GM18951 (cell line): Measurements from ENCODE around the gene ZFHX3.
"Not testable (repeated sequence)": the region's sequence is repeated elsewhere in the genome, so short reads cannot be mapped to it uniquely, and the experiment has no call there.

Experiments
- POLR2A ChIP-seq: IDR thresholded peaks from 4 replicates; pipeline ENCODE4 v1.6.1; 2011; ENCODE audit warnings: mild to moderate bottlenecking; ENCODE audit not compliant: insufficient read length, insufficient read depth; ENCODE audit errors: extremely low read depth
- in situ Hi-C: fragments of 300-500 bp; cut with MboI; formaldehyde crosslinking; loops from one replicate; pipeline ENCODE4 v1.12.0; 2022; ENCODE audit warnings: low sequenced_read_pairs, mixed read lengths, inconsistent platforms; ENCODE audit not compliant: unreplicated experiment

The ZFHX3 gene

DNA sequence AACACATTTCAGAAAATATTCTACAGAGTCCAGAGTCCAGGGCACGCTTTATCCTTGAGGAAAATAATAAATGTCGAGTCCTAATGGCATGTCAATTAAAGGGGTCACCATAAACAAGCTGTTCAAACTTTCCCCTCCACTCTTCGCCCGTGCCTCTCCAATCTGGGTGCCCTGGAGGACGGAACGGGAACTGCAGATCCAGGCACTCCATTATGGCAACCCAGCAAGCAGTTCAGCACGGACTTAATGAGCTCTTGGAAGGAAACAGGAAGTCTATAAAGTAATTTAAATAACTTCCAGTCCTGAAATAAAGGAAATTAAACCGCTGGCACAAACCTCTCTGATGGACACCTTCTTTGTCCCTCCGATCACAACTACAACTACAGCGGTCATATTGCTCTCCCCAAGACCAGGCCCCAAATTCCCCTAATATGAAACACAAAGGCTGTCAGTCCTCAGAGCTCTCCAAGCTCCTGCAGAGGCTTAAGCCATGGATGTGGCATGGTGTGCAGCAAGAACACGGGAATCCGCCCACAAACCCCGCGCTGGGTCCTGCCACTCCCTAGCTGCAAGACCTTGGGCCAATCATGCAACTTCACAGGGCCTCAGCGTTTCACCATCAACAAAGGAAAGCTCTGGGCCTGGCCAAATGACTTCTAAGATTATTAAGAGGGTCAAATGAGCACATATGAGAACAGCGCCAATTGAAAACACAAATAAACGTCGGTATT, 52.6 kb downstream of the ZFHX3 start:
- in situ Hi-C loops = no loop called here
- no peak for TF ChIP-seq POLR2A

DNA sequence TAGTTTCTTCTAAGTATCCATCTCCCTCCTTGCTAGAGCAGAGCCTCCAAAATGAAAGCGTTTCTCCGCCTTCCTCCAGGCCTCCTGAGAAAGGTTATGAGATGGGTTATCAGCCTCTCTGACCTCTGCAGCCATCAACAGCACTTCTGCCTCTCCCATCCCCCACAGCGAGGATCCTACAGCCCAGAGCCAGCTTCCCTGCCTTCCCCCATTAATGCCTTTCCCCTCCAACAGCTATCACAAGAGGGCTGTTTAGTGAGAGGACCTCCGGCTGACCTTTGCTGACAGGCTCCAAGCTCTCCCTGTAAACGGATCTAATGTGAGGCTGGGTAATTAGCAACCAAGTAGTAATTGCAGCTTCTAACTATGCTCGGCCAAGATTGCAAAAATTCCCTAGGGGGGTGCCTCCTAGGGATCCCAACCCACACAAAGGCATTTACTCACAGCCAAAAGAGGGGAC, 55.8 kb downstream of the ZFHX3 start:
- in situ Hi-C loops = no loop called here
- TF ChIP-seq POLR2A = no peak

GRCh38 chr16:72991644-72992043, 56.3 kb downstream of the ZFHX3 start:
- in situ Hi-C loops = no loop called here
- no peak for TF ChIP-seq POLR2A

DNA sequence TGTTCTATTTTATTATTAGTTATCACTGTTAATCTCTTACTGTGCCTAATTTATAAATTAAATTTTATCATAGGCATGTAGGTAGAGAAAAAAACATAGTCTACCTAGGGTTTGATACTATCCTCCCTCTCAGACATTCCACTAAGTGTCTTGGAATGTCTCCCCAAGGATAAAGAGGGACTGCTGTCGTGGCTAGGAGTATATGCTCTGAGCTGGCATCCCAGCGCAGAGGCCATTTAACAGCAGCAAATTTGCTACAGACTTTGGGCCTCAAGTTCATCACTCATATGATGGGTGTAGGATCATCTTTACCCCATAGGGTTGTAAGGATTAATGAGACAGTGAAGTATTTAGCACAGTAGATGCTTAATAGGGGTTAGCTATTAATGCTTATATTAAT, 56.7 kb downstream of the ZFHX3 start:
- no peak for TF ChIP-seq POLR2A
- in situ Hi-C loops = no loop called here

GRCh38 chr16:72990571-72990970, 57.4 kb downstream of the ZFHX3 start:
- no peak for TF ChIP-seq POLR2A
- in situ Hi-C loops = no loop called here

DNA sequence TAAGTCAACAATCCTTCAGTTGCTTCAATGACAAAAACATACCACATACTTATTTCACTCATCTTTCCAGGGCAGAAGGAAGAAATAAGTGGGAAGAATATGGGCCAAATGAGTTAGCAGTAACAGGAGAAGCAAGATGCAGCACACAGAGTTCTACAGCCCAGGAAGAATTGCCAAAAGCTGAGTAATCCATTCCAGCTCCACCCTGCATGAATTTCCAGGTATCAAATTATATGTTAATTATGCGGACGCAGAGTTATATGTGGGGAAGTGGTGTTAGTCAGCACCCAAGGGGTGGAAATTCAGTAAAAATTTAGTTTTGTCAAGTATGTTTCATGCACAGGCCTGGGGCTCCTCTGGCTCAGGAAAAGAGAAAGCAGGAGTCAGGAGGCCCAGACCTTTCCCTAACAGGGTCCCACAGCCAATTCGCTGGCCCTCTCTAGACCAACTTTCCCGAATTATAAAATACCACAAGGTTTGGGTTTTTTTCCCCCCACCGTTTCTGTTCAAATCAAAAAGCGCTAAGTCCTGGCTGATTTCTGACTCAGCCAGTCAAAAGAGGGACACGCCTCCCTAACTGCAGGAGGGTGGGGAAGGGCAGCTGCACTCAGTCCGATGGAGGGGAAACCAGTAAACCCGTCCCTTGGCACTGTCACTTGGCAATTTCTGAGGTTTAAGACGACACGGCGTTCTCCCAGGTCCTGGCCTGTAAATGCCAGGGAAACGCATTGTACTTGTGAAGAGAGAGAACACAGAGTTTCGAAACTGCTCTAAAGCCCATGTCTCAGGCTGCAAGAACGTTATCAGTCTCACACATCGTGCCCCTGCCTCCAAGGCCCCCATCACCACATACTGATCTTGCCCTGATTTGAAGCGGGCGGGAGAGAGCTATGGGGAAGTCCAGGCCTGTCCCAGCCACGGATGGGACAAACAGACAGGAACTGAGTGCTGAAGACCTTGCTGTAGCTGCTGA, 58.1 kb downstream of the ZFHX3 start:
- TF ChIP-seq POLR2A = no peak
- in situ Hi-C loops = no loop called here

DNA sequence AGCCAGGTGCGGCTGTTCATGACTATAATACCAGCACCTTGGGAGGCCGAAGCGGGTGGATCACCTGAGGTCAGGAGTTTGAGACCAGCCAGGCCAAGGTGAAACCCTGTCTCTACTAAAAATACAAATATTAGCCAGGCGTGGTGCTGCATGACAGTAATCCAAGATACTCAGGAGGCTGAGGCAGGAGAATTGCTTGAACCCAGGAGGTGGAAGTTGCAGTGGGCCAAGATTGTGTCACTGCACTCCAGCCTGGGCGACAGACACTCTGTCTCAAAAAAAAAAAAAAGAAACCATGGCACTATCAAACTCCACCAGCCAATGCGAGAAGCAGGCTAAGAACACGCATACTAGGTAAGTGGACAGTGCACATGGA, 58.7 kb downstream of the ZFHX3 start:
- in situ Hi-C loops = not testable (repeated sequence)

DNA sequence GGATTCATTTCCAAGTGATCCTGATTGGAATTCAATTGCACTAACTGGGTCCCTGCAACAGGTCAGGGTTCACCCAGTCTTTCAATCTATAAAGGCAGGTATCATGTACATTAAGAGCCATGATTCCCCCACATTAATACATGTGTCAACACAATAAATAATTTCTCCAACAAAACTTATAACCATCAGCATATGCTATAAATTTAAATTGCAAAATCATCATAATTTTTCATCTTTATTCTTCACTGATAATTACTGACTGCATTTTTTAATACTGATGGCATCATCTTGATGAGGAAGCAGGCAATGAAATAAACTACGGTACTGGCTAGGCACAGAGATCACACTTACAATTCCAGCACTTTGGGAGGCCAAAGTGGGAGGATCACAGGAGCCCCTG, 59.4 kb downstream of the ZFHX3 start:
- in situ Hi-C loops = no loop called here
- no peak for TF ChIP-seq POLR2A

DNA sequence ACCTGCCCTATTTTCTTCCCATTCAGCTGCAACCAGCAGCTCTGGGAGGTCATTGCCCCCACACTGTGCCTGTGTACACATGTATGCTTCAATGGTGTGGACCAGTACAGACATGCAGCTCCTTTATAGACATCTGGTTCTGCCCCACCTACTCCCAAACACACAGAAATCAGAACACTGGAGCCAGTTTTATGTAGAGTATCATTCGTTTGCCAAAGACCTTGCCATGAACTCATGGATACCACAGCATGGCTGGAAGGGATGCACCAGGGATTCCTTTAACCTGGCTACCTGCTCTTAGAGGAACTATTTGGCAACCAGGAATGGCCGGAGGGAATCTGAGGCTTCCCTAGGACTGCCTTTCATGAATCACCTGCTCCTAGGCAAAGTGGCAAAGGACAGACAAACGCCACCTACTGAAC, 60.4 kb downstream of the ZFHX3 start:
- in situ Hi-C loops = no loop called here
- no peak for TF ChIP-seq POLR2A

DNA sequence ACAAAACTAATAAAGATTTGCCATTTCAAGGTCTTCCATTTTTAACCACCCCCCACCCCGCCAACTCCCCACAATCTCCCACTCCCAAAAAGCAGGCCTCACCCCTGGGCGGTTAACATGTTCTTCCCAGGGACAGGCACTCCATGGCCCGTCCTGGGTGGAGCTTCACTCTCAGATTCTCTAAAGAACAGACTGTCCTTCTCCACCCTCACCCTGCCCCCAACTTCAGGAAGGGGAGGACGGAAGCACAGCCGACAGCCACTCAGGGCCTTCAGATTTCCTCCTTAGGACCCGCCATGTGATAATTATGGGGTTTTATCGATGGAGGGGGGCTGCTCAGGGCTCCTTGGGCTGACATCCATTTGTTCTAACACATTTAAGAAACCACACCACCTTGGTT, 61.9 kb downstream of the ZFHX3 start:
- TF ChIP-seq POLR2A = no peak
- in situ Hi-C loops = no loop called here

- in situ Hi-C loops = no loop called here
These were observed 62.6 kb downstream of the ZFHX3 start for GRCh38 chr16:72985148-72985941.

GRCh38 chr16:72983728-72984350, 64.1 kb downstream of the ZFHX3 start:
- TF ChIP-seq POLR2A = no peak
- in situ Hi-C loops = no loop called here

More at GRCh38 chr16:72985148-72985941, 62.6 kb downstream of the ZFHX3 start:
- no peak for TF ChIP-seq POLR2A

DNA sequence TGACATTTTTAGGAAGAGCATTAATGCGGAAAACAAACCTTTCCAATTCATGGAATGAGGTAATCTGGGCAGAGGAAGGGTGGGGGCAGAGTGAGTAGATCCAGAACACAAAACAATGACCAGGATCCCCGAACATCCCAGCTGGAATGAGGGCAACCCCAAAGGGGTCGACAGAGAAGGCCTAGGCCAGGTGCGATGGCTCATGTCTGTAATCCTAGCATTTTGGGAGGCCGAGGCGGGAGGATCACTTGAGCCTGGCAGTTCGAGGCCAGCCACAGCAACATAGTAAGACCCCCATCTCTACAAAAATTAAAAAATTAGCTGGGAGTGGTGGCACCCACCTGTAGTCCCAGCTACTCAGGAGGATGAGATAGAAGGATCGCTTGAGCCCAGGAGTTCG, 64.7 kb downstream of the ZFHX3 start:
- in situ Hi-C loops = no loop called here
- no peak for TF ChIP-seq POLR2A

DNA sequence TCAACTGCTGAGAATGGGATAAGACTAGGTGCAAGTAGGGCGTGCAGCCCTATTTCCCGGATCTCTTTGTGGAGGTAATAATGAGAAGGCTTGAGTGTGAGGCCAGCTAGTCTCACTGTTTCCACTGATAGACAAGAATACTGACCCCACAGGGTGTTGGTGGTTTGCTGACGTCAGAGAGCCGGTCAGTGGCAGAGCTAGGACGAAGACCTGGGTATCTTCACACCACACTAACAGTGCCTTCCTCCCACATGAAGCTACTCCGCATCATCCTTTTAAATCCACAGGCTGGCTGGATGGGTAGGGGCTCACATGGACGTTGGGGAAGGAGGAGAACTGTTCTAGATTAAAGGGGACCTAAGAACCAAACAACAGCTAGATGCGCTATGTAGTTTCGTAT, 68.0 kb downstream of the ZFHX3 start:
- in situ Hi-C loops = no loop called here
- TF ChIP-seq POLR2A = no peak
